Colon (tissue), 2 donors: ENCODE measurements around the gene KRT6A.
"Not testable (repeated sequence)": the region's sequence is repeated elsewhere in the genome, so short reads cannot be mapped to it uniquely, and the experiment has no call there.

Experiments used
- FAIRE-seq: peaks from 2 replicates; lab custom pipeline; 2012; peaks lifted over from hg19 to GRCh38; lab: Jason Lieb, UNC
- donor health status: control.
- donor health status: control.

KRT6A gene

GRCh38 chr12:52458861-52459260 lies 34.2 kb downstream of the KRT6A start:
- FAIRE-seq, result no peak

DNA sequence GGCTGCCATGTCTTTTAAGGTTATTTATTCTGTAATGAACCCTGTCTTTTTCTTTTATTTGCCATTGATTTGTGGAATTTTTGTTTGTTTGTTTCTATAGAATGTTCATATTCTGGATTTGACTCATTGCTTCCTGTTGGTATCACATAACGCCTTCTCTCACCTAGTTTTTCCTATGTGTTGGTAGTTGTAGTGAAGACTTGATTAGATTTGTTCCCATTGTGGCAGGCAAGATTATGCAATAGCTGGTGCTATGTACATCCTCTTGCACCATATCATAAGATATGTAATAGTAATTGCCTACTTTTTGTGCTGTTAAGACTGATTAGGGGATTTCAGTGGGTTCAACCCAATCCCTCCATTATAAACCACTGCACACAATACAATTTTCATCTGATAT lies 37.2 kb downstream of the KRT6A start:
- no peak for FAIRE-seq

GRCh38 chr12:52454411-52455201 lies 38.5 kb downstream of the KRT6A start:
- no peak for FAIRE-seq

- no peak for FAIRE-seq
These were observed 41.0 kb downstream of the KRT6A start, which contains the start of gene KRT6B for GRCh38 chr12:52452101-52452500. Gene KRT6B (minus strand): TSS chr12:52452146. CDS start chr12:52452078, 68 bp downstream.

- no peak for FAIRE-seq
These were observed 44.8 kb downstream of the KRT6A start for GRCh38 chr12:52448228-52448627.

- not testable (repeated sequence) for FAIRE-seq
These were observed 45.9 kb downstream of the KRT6A start for GRCh38 chr12:52447196-52447595.

GRCh38 chr12:52446367-52447045 lies 46.6 kb downstream of the KRT6A start:
- FAIRE-seq, result no peak

DNA sequence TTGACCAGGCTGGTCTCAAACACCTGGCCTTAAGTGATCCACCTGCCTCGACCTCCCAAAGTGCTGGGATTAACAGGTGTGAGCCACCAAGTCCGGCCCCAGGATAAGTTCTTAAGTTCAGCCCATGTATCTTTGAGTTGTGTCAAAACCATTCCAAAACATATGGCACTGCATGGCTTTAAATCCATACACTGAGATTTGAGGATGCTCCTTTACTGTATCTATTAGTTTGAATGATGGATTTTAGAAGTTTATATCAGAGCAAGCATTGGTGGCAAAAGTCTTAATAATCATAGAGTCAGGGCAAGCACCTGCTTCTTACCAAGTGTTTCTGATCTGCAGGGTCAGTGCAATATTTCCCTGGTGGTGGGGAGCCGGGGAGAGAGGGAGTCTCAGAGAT lies 47.2 kb downstream of the KRT6A start:
- no peak for FAIRE-seq

- FAIRE-seq, result no peak
These were observed 48.1 kb downstream of the KRT6A start for GRCh38 chr12:52444647-52445595.

- no peak for FAIRE-seq
These were observed 49.1 kb downstream of the KRT6A start for GRCh38 chr12:52443966-52444365.

GRCh38 chr12:52442600-52443061 lies 50.4 kb downstream of the KRT6A start:
- no peak for FAIRE-seq

- no peak for FAIRE-seq
These were observed 51.6 kb downstream of the KRT6A start for GRCh38 chr12:52441320-52441911.

- no peak for FAIRE-seq
These were observed 52.2 kb downstream of the KRT6A start for GRCh38 chr12:52440821-52441319.

DNA sequence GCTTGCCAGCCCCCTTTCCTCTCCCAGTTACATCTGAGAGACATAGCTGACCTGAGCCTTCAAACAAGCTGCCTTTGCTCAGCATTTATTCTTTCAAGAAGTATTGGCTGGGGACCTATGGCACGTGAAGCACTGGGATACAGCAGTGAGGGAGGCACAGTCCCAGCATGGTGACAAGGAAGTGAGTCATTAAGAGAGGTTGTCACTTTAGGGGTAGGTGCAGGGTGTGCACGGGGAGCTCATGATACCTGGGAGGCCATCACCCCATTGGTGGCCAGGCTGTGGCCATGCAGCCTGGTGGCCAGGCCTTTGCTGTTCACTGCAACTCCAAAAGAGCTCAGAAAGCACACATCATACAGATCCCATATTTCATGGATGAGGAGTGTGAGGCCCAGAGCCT lies 53.2 kb downstream of the KRT6A start:
- no peak for FAIRE-seq

DNA sequence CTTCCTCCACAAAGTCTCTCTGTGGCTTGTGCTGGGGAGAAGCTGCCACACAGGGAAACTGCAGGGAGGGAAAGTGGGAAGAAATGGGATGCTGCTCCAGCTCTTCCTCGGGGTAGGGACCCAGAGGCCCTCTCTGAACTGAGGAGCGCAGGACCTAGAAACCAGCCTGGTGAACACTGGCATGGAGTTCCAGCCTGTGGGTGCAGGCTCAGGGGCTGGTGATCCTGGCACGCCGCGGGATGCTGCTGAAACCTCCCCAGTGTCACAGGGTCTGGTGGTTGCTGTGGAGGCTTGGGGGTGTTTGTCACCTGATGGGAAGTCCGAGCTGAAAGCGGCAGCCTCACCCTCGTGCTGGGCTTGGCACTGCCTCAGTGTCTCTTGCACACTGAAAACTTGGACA lies 53.6 kb downstream of the KRT6A start:
- no peak for FAIRE-seq

- no peak for FAIRE-seq
These were observed 54.5 kb downstream of the KRT6A start for GRCh38 chr12:52438305-52439301.

DNA sequence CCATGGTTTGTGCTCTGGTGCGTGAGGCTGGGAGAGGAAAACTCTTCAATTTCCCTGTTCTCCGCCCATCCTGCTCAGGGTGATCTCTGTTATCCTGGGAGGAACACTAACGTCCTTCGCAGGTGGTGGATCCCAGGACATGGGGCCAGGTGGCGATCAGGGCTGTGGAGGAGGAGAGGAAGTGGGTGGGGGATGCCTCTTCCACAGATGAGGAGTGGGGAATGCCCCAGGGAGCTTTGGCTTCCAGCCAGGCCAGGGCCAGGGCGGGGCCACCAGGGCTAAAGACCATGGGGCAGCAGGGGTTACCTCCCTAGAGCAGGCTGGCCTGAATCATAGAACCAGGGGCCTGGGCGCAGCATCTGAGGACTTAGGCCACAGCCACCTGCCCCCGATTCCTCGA lies 55.5 kb downstream of the KRT6A start:
- no peak for FAIRE-seq
